ENCODE results near the gene LITAF.

The LITAF gene

DNA sequence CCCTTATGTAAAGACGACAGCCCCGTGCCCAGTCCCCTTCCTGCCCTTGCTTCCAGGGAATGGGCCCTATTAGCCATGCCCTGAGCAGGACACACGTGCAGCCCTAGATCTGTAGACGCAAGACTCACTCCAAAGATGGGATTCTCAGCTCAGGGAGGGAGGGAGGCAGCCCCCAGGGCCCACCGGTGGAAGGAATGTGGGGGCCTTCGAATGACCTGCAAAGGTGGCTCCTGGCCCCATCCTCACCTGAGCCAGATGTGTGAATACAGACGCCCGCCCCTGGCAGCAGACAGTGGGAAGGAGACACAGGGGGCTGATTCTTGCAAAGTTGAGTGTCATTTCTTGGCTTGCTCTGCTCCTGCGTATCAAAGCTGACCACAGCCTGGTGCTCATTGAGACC, 47.8 kb downstream of the LITAF start:
- Histone ChIP-seq H3K36me3 (ENCODE audit: insufficient read depth, low read length) (no peaks in the 10 kb centered on the region), H3K27me3 (ENCODE audit: control insufficient read depth, insufficient read depth, low read length) (peaks cover 30% of the 10 kb centered on the region), H3K4me1 (ENCODE audit: control insufficient read depth, insufficient read depth, low read length) (no peaks in the 10 kb centered on the region), H3K9ac (ENCODE audit: low read depth, low read length) (no peak overlapping the region), H3K4me2 (ENCODE audit: low read length) (no peak overlapping the region), H3K4me3 (ENCODE audit: low read length) (no peak overlapping the region), H3K9me3 (replicated peaks; ENCODE audit: low read length) (no peaks in the 10 kb centered on the region)

DNA sequence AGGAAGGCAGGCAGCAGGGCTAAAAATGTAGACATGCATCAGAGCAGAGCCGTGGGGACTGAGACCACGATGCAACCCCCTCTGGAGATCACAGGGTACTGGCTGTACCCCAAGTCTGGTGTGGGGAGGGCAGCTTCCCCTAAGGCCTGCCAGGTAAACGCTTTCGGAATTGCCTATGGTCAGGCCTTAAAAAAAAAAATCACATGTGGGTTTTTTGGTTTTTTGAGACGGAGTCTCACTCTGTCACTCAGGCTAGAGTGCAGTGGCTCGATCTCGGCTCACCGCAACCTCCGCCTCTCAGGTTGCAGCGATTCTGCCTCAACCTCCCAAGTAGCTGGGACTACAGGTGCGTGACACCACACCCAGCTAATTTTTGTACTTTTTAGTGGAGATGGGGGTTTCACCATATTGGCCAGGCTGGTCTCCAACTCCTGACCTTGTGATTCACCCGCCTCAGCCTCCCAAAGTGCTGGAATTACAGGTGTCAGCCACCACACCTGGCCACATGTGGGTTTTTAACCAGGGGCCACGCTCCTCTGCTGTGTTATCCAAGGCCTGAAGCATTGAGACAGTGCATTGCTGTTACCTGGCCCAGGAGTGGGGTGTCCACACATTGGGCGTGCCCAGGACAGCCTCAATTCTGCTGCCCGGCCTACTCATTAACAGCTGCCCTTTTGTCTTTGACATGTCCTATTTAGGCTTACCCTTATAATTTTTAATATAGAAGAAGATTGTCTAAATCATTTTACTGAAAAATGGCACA, 50.4 kb downstream of the LITAF start:
- Histone ChIP-seq H3K4me3 (ENCODE audit: low read length) (no peak overlapping the region), H3K4me1 (ENCODE audit: control insufficient read depth, insufficient read depth, low read length) (no peaks in the 10 kb centered on the region), H3K27me3 (ENCODE audit: control insufficient read depth, insufficient read depth, low read length) (peaks cover 19% of the 10 kb centered on the region), H3K36me3 (ENCODE audit: insufficient read depth, low read length) (no peaks in the 10 kb centered on the region), H3K9ac (ENCODE audit: low read depth, low read length) (no peak overlapping the region), H3K9me3 (replicated peaks; ENCODE audit: low read length) (no peaks in the 10 kb centered on the region), H3K4me2 (ENCODE audit: low read length) (no peak overlapping the region)

DNA sequence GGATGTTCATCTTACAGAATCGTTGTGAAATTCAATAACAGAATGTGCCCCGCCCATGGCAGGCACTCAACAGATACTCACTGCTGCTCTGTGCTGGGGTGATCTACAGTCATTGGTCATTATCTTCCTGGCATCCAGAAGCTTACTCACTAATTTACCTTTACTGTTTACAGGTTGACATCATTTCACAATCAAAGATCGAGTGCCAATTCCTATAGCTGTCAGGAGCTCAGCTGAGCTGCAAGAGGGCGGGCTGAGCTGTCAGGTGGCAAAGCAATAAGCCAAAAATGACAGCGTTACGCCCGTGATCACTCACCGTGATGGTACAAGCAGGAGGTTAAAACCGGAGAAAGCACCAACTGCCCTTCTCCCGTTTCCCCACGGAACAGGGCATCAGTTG, 51.2 kb downstream of the LITAF start:
- no peak overlapping the region for H3K9ac ChIP-seq (ENCODE audit: low read depth, low read length)
- no peaks in the 10 kb centered on the region for H3K36me3 ChIP-seq (ENCODE audit: insufficient read depth, low read length)
- H3K4me1 ChIP-seq (ENCODE audit: control insufficient read depth, insufficient read depth, low read length) = no peaks in the 10 kb centered on the region
- H3K27me3 ChIP-seq (ENCODE audit: control insufficient read depth, insufficient read depth, low read length) = peaks cover 17% of the 10 kb centered on the region
- no peaks in the 10 kb centered on the region for H3K9me3 ChIP-seq (replicated peaks; ENCODE audit: low read length)
- H3K4me2 ChIP-seq (ENCODE audit: low read length) = no peak overlapping the region
- no peak overlapping the region for H3K4me3 ChIP-seq (ENCODE audit: low read length)

DNA sequence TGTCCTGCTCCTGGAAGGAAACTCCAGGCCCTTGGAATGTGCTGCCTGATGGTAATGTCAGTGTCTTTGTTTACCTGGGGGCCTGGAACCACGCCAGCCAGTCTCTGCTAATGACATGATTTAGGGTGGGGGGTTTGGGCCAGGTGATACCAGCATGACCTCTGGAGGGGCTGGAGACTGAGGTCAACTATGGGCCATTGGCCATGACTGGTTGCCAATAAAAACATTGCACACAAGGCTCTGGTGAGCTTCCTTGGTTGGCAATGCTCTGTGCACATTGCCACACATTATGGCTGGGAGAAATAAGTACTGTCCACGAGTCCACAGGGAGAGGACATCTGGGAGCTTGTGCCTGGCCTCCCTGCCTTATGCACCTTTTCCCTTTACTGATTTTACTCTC, 52.5 kb downstream of the LITAF start:
- Histone ChIP-seq H3K4me1 (ENCODE audit: control insufficient read depth, insufficient read depth, low read length) (no peaks in the 10 kb centered on the region), H3K9ac (ENCODE audit: low read depth, low read length) (no peak overlapping the region), H3K9me3 (replicated peaks; ENCODE audit: low read length) (no peaks in the 10 kb centered on the region), H3K4me3 (ENCODE audit: low read length) (no peak overlapping the region), H3K36me3 (ENCODE audit: insufficient read depth, low read length) (no peaks in the 10 kb centered on the region), H3K27me3 (ENCODE audit: control insufficient read depth, insufficient read depth, low read length) (peaks cover 22% of the 10 kb centered on the region), H3K4me2 (ENCODE audit: low read length) (no peak overlapping the region)

DNA sequence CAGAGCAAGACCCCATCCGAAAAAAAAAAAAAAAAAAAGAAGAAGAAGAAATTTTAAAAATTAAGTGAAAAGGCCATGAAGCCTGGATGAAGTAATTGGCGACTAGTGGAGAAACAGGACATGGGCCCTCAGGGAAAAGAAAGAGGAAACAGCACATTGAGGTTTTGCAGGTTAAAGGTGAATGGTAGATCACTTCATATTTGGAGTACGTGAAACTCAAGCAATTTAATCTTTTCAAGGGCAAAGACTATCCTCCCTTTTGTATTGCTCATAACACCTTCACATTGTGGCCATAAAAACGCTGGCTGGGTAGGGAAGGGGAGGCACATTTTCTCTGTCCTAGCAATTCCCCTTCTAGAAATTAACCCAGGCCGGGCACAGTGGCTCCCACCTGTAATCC, 53.1 kb downstream of the LITAF start:
- Histone ChIP-seq H3K9ac (ENCODE audit: low read depth, low read length) (no peak overlapping the region), H3K4me2 (ENCODE audit: low read length) (no peak overlapping the region), H3K4me1 (ENCODE audit: control insufficient read depth, insufficient read depth, low read length) (no peaks in the 10 kb centered on the region), H3K9me3 (replicated peaks; ENCODE audit: low read length) (no peaks in the 10 kb centered on the region), H3K4me3 (ENCODE audit: low read length) (no peak overlapping the region), H3K27me3 (ENCODE audit: control insufficient read depth, insufficient read depth, low read length) (peaks cover 25% of the 10 kb centered on the region), H3K36me3 (ENCODE audit: insufficient read depth, low read length) (no peaks in the 10 kb centered on the region)

DNA sequence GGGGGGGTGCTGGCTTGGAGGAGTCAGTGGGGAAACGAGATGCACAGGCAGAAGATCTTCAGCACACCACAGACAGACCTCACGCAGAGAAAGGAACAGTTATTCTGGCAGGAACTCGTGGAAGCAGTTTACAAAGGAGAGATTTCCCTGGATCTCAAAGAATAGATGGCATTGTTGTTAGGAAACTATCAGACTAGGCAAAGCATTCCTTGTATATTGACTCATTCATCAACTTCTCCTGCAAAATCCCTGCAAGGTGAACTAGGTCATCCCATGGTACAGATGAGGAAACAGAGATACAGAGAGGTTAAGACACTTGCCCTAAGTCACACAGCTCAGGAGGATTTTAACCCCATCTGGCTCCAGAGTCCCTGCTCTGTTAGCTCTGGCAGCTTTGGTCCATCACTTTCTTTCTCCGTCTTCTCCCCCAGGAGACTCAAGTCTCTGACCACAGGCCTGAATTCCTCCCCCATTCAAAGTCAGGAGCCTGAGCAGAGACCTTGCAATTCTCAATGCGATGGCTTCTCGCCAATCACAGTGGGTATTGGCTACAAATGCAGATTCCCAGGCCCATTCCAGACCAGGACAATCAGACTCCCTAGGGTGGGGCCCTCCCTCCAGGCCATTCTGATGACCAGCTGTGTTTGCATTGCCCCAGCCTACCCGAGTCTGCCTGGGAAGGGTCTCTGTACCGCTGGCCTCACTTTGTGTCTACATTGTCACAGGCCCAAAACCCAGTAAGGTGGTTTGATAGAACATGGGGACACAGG, 56.4 kb downstream of the LITAF start:
- Histone ChIP-seq H3K9ac (ENCODE audit: low read depth, low read length) (no peak overlapping the region), H3K9me3 (replicated peaks; ENCODE audit: low read length) (no peaks in the 10 kb centered on the region), H3K27me3 (ENCODE audit: control insufficient read depth, insufficient read depth, low read length) (peaks cover 51% of the 10 kb centered on the region), H3K36me3 (ENCODE audit: insufficient read depth, low read length) (no peaks in the 10 kb centered on the region), H3K4me1 (ENCODE audit: control insufficient read depth, insufficient read depth, low read length) (no peaks in the 10 kb centered on the region), H3K4me3 (ENCODE audit: low read length) (no peak overlapping the region), H3K4me2 (ENCODE audit: low read length) (no peak overlapping the region)

DNA sequence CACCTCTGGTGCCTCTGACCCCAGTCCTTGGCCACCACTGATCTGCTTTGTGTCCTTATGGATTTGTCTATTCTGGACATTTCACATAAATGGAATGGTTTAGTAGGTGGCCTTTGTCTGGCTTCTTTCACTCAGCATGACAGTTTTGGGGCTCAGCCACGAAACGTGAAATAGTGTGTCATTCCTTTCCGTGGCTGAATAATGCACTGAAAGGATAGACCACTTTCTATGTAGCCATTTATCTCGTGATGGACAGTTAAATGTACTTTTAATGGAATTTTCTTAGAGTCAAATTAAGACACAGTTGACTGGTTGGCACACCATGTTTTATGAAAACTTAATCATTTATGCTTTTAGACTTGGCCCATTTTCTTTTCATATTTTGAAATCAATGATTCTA, 57.4 kb downstream of the LITAF start:
- no peaks in the 10 kb centered on the region for H3K9me3 ChIP-seq (replicated peaks; ENCODE audit: low read length)
- H3K4me3 ChIP-seq (ENCODE audit: low read length) = no peak overlapping the region
- no peak overlapping the region for H3K4me2 ChIP-seq (ENCODE audit: low read length)
- H3K27me3 ChIP-seq (ENCODE audit: control insufficient read depth, insufficient read depth, low read length) = peaks cover 47% of the 10 kb centered on the region
- no peak overlapping the region for H3K9ac ChIP-seq (ENCODE audit: low read depth, low read length)
- H3K36me3 ChIP-seq (ENCODE audit: insufficient read depth, low read length) = no peaks in the 10 kb centered on the region
- no peaks in the 10 kb centered on the region for H3K4me1 ChIP-seq (ENCODE audit: control insufficient read depth, insufficient read depth, low read length)

DNA sequence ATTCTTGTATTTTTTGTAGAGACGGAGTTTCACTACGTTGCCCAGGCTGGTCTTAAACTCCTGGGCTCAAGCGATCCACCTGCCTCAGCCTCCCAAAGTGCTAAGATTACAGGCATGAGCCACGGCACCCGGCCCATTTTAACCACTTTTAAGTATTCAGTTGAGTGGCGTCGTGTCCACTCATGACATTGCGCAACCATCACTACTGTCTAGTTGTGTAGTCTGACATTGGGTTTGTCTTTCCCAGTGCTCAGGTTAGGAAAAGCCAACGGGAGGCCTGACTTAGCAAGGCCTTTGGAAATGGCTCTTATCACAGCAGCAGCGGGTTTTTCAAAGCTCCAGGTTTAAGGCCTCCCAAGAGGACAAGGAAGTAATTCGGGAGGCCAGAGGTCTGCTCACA, 58.7 kb downstream of the LITAF start:
- no peaks in the 10 kb centered on the region for H3K9me3 ChIP-seq (replicated peaks; ENCODE audit: low read length)
- no peaks in the 10 kb centered on the region for H3K36me3 ChIP-seq (ENCODE audit: insufficient read depth, low read length)
- no peak overlapping the region for H3K9ac ChIP-seq (ENCODE audit: low read depth, low read length)
- H3K4me3 ChIP-seq (ENCODE audit: low read length) = no peak overlapping the region
- H3K27me3 ChIP-seq (ENCODE audit: control insufficient read depth, insufficient read depth, low read length) = peaks cover 52% of the 10 kb centered on the region
- no peaks in the 10 kb centered on the region for H3K4me1 ChIP-seq (ENCODE audit: control insufficient read depth, insufficient read depth, low read length)
- H3K4me2 ChIP-seq (ENCODE audit: low read length) = no peak overlapping the region

DNA sequence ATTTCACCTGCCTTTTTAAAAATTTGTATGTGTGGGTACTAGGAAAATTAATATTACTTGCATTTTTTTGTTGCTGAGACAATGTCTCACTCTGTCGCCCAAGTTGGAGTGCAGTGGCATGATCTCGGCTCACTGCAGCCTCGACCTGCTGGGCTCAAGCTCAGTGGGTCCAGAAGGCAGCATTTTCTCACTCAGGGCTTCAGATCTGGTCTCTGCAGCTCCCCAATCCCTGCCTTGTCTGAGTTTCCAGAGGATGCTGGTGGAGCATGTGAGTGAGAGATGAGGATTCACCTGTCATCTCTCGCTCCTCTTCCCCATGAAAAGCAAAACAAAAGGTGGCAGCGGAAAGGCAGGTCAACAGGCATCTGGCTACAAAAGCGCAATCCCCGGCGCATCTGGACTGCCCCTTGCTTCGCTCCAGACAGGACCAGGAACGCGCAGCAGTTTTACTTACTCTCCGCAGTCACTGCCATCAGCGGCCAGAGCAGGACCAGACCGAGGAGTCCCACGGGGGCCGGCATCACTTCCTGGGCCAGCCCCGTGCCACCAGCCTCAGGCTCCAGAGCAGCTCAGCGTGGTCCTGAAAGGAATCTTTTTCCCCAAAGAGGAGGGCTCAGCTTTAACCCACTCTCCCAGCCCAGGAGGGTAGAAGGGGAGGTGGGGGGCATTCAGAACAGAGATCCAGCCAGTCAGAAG, 59.9 kb downstream of the LITAF start:
- no peak overlapping the region for H3K4me3 ChIP-seq (ENCODE audit: low read length)
- H3K9ac ChIP-seq (ENCODE audit: low read depth, low read length) = no peak overlapping the region
- no peaks in the 10 kb centered on the region for H3K9me3 ChIP-seq (replicated peaks; ENCODE audit: low read length)
- no peak overlapping the region for H3K4me2 ChIP-seq (ENCODE audit: low read length)
- H3K36me3 ChIP-seq (ENCODE audit: insufficient read depth, low read length) = no peaks in the 10 kb centered on the region
- peaks cover 61% of the 10 kb centered on the region for H3K27me3 ChIP-seq (ENCODE audit: control insufficient read depth, insufficient read depth, low read length)
- no peaks in the 10 kb centered on the region for H3K4me1 ChIP-seq (ENCODE audit: control insufficient read depth, insufficient read depth, low read length)

DNA sequence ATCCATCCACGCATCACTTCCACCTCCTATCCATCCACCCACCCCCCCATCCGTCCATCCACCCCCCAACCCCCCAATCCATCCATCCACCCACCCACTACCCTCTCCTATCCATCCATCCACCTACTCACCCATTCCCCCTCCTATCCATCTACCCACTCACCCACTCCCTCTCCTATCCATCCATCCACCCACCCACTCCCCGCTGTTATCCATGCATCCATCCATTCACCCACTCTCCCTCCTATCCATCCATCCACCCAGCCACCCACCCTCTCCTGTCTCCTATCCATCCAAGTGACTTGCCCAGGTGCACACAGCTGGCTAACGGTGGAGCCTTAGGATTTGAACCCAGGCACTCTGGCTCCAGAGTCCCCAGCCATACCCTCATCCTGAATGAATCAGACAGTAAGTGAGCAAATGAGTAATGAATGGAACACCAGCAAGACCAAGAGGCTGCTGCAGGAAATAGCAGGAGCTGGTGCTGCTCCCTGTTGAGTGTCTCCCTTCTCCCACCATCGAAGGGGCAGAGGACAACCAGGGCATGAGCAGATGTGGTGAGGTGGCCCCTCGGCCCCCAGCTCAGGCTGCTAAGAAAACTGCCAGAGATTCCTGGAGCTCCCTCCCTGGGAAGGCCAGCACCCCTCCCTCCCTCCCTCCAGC, 62.5 kb downstream of the LITAF start:
- no peak overlapping the region for H3K9ac ChIP-seq (ENCODE audit: low read depth, low read length)
- no peak overlapping the region for H3K4me2 ChIP-seq (ENCODE audit: low read length)
- no peaks in the 10 kb centered on the region for H3K36me3 ChIP-seq (ENCODE audit: insufficient read depth, low read length)
- peaks cover 55% of the 10 kb centered on the region for H3K27me3 ChIP-seq (ENCODE audit: control insufficient read depth, insufficient read depth, low read length)
- no peak overlapping the region for H3K4me3 ChIP-seq (ENCODE audit: low read length)
- no peaks in the 10 kb centered on the region for H3K9me3 ChIP-seq (replicated peaks; ENCODE audit: low read length)
- no peaks in the 10 kb centered on the region for H3K4me1 ChIP-seq (ENCODE audit: control insufficient read depth, insufficient read depth, low read length)

DNA sequence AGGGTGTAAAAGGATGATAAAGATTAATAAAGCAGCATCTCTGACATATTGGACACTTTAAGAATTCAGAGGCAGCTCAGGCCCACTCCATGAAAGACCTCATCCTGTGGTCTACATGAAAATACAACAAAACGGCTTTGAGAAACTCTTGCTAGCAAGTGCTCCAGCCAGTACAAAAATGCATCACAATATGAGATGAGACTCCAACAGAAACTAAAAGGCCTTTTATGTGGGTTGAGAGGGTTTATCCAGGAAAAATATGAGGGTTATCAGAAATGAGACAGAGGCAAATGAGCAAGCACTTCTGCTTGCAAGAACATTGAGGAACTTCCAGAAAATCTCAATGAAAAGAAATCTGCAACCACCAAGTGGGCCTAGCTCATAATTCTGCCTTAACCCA, 65.7 kb downstream of the LITAF start:
- Histone ChIP-seq H3K36me3 (ENCODE audit: insufficient read depth, low read length) (no peaks in the 10 kb centered on the region), H3K9me3 (replicated peaks; ENCODE audit: low read length) (no peaks in the 10 kb centered on the region), H3K4me2 (ENCODE audit: low read length) (no peak overlapping the region), H3K4me1 (ENCODE audit: control insufficient read depth, insufficient read depth, low read length) (no peaks in the 10 kb centered on the region), H3K9ac (ENCODE audit: low read depth, low read length) (no peak overlapping the region), H3K27me3 (ENCODE audit: control insufficient read depth, insufficient read depth, low read length) (peaks cover 60% of the 10 kb centered on the region), H3K4me3 (ENCODE audit: low read length) (no peak overlapping the region)
